PC-3 (cell line): Measurements from ENCODE around the gene ZFYVE27.

Experiments
- CTCF ChIP-seq: fragments of 300-600 bp; sonication (generic); conservative IDR thresholded peaks from 2 replicates; pipeline ENCODE4 v1.5.1; 2017; ENCODE audit warnings: antibody characterized with exemption, low read depth, mild to moderate bottlenecking, low read length
- EZH2 ChIP-seq: fragments of 300-600 bp; sonication (generic); IDR thresholded peaks from one replicate; pipeline ENCODE4 v1.6.1; 2017; ENCODE audit warnings: antibody characterized with exemption, mild to moderate bottlenecking, low read length; ENCODE audit not compliant: unreplicated experiment

GRCh38 chr10:97798958-97799610 lies 62.2 kb downstream of the ZFYVE27 start:
- TF ChIP-seq CTCF (no peak), EZH2 (no peak)
